GM15510 (cell line): ENCODE results near the gene PSAPL1.

Experiments
- POLR2A ChIP-seq: IDR thresholded peaks from 3 replicates; pipeline ENCODE4 v1.6.1; 2011; ENCODE audit warnings: borderline replicate concordance; ENCODE audit not compliant: insufficient read length; ENCODE audit errors: extremely low read depth

The PSAPL1 gene

GRCh38 chr4:7419961-7420660 lies 14.6 kb downstream of the PSAPL1 start:
- TF ChIP-seq POLR2A: no peak

GRCh38 chr4:7418131-7418943 lies 16.4 kb downstream of the PSAPL1 start:
- no peak for TF ChIP-seq POLR2A

GRCh38 chr4:7417639-7418038 lies 17.1 kb downstream of the PSAPL1 start:
- no peak for TF ChIP-seq POLR2A

GRCh38 chr4:7416745-7417432 lies 17.8 kb downstream of the PSAPL1 start:
- no peak for TF ChIP-seq POLR2A

- no peak for TF ChIP-seq POLR2A
These were observed 18.6 kb downstream of the PSAPL1 start for GRCh38 chr4:7415927-7416686.

- TF ChIP-seq POLR2A: no peak
These were observed 19.8 kb downstream of the PSAPL1 start for GRCh38 chr4:7414736-7415510.

- TF ChIP-seq POLR2A: no peak
These were observed 20.7 kb downstream of the PSAPL1 start for GRCh38 chr4:7414046-7414445.

GRCh38 chr4:7412554-7412912 lies 22.2 kb downstream of the PSAPL1 start:
- no peak for TF ChIP-seq POLR2A

- TF ChIP-seq POLR2A: no peak
These were observed 22.7 kb downstream of the PSAPL1 start for GRCh38 chr4:7411896-7412553.

- no peak for TF ChIP-seq POLR2A
These were observed 23.2 kb downstream of the PSAPL1 start for GRCh38 chr4:7411491-7411890.

- no peak for TF ChIP-seq POLR2A
These were observed 24.3 kb downstream of the PSAPL1 start for GRCh38 chr4:7410446-7410845.

GRCh38 chr4:7408166-7408565 lies 26.6 kb downstream of the PSAPL1 start:
- no peak for TF ChIP-seq POLR2A

- no peak for TF ChIP-seq POLR2A
These were observed 31.7 kb downstream of the PSAPL1 start for GRCh38 chr4:7403001-7403400.
